H9 (cell line): ENCODE data around the gene TMEM117. TPM values are rescaled to one million over a fixed set of nuclear protein-coding genes. Genes with fewer than 3 reads are reported as not detected.

ENCODE experiments used
- DNase-seq: peaks from one replicate; pipeline ENCODE4 v3.0.0-alpha.2; 2017
- H2AFZ ChIP-seq: one replicate; pipeline ENCODE4 v1.6.1; 2013; ENCODE audit warnings: mild to moderate bottlenecking, low read length, control low read depth, moderate library complexity
- H2AK5ac ChIP-seq: 2 replicates; pipeline ENCODE4 v1.6.1; 2013; ENCODE audit warnings: low read length, control low read depth, mixed read lengths; ENCODE audit not compliant: insufficient read length
- H2BK120ac ChIP-seq: one replicate; pipeline ENCODE4 v1.6.1; 2013; ENCODE audit warnings: low read depth, mild to moderate bottlenecking, low read length, control low read depth, inconsistent platforms; ENCODE audit not compliant: poor library complexity, severe bottlenecking
- H2BK12ac ChIP-seq: 2 replicates; pipeline ENCODE4 v1.6.1; 2013; ENCODE audit warnings: low read length, control low read depth, mixed read lengths, low read depth; ENCODE audit not compliant: insufficient read length
- H2BK15ac ChIP-seq: 2 replicates; pipeline ENCODE4 v1.6.1; 2013; ENCODE audit warnings: low read depth, low read length, control low read depth
- H2BK20ac ChIP-seq: one replicate; pipeline ENCODE4 v1.6.1; 2013; ENCODE audit warnings: low read depth, mild to moderate bottlenecking, low read length, control low read depth, inconsistent platforms; ENCODE audit not compliant: poor library complexity, severe bottlenecking
- H2BK5ac ChIP-seq: 2 replicates; pipeline ENCODE4 v1.6.1; 2013; ENCODE audit warnings: low read length, control low read depth, mixed read lengths; ENCODE audit not compliant: insufficient read length
- H3K14ac ChIP-seq: 2 replicates; pipeline ENCODE4 v1.6.1; 2013; ENCODE audit warnings: low read length, control low read depth; ENCODE audit not compliant: insufficient read depth
- H3K18ac ChIP-seq: 2 replicates; pipeline ENCODE4 v1.6.1; 2013; ENCODE audit warnings: low read depth, mild to moderate bottlenecking, mixed read lengths, low read length, control low read depth; ENCODE audit not compliant: insufficient read length
- H3K23ac ChIP-seq: 2 replicates; pipeline ENCODE4 v1.6.1; 2013; ENCODE audit warnings: low read length, control low read depth, mixed read lengths, low read depth; ENCODE audit not compliant: insufficient read length
- H3K23me2 ChIP-seq: 2 replicates; pipeline ENCODE4 v1.6.1; 2013; ENCODE audit warnings: low read depth, mild to moderate bottlenecking, mixed read lengths, low read length, control low read depth; ENCODE audit not compliant: insufficient read length, poor library complexity, severe bottlenecking
- H3K27ac ChIP-seq: 2 replicates; pipeline ENCODE4 v1.5.1; 2013; ENCODE audit warnings: low read length, control low read depth, mixed read lengths, low read depth; ENCODE audit not compliant: insufficient read length
- H3K27me3 ChIP-seq: 2 replicates; pipeline ENCODE4 v1.6.1; 2013; ENCODE audit warnings: low read length, control low read depth, inconsistent platforms; ENCODE audit not compliant: insufficient read depth
- H3K4ac ChIP-seq: 2 replicates; pipeline ENCODE4 v1.6.1; 2013; ENCODE audit warnings: low read depth, mild to moderate bottlenecking, control low read depth, inconsistent platforms, low read length, moderate library complexity
- H3K4me1 ChIP-seq: 2 replicates; pipeline ENCODE4 v1.6.1; 2013; ENCODE audit warnings: low read length, control low read depth, inconsistent platforms; ENCODE audit not compliant: insufficient read depth
- H3K4me2 ChIP-seq: 2 replicates; pipeline ENCODE4 v1.6.1; 2013; ENCODE audit warnings: low read length, control low read depth, mixed read lengths; ENCODE audit not compliant: insufficient read length, insufficient read depth
- H3K56ac ChIP-seq: 2 replicates; pipeline ENCODE4 v1.6.1; 2013; ENCODE audit warnings: low read depth, mild to moderate bottlenecking, mixed read lengths, low read length, control low read depth; ENCODE audit not compliant: insufficient read length
- H3K79me1 ChIP-seq: 2 replicates; pipeline ENCODE4 v1.6.1; 2013; ENCODE audit warnings: low read depth, mild to moderate bottlenecking, moderate library complexity, low read length, control low read depth, inconsistent platforms; ENCODE audit not compliant: insufficient read depth, poor library complexity, severe bottlenecking
- H3K79me2 ChIP-seq: 2 replicates; pipeline ENCODE4 v1.6.1; 2013; ENCODE audit warnings: low read length, control low read depth, inconsistent platforms; ENCODE audit not compliant: insufficient read depth
- H3K9ac ChIP-seq: 2 replicates; pipeline ENCODE4 v1.6.1; 2013; ENCODE audit warnings: low read length, control low read depth, mixed read lengths; ENCODE audit not compliant: insufficient read length; ENCODE audit errors: extremely low read depth
- H3K9me3 ChIP-seq: one replicate; pipeline ENCODE4 v1.6.1; 2013; ENCODE audit warnings: low read depth, low read length, inconsistent platforms; ENCODE audit not compliant: control insufficient read depth
- H3T11ph ChIP-seq: one replicate; pipeline ENCODE4 v1.6.1; 2013; ENCODE audit warnings: mild to moderate bottlenecking, low read length, control low read depth, inconsistent platforms
- H4K20me1 ChIP-seq: one replicate; pipeline ENCODE4 v1.6.1; 2013; ENCODE audit not compliant: control insufficient read depth, insufficient read length, insufficient read depth
- H4K5ac ChIP-seq: 2 replicates; pipeline ENCODE4 v1.6.1; 2013; ENCODE audit warnings: low read depth, mild to moderate bottlenecking, mixed read lengths, low read length, control low read depth; ENCODE audit not compliant: insufficient read length
- H4K8ac ChIP-seq: replicated peaks from 2 replicates; pipeline ENCODE4 v1.6.1; 2013; ENCODE audit warnings: low read length, control low read depth, mixed read lengths, low read depth; ENCODE audit not compliant: insufficient read length
- H4K91ac ChIP-seq: 2 replicates; pipeline ENCODE4 v1.6.1; 2013; ENCODE audit warnings: low read depth, mild to moderate bottlenecking, moderate library complexity, mixed read lengths, low read length, control low read depth; ENCODE audit not compliant: insufficient read length
- H3K27ac Mint-ChIP-seq, 3 experiments: 2 replicates in 2 of 3; 3 replicates in 1 of 3; pipeline ENCODE4 v1.8.0; 2020 to 2021; ENCODE audit warnings: mixed read lengths in 3 of 3, mild to moderate bottlenecking in 1 of 3, moderate library complexity in 1 of 3
- H3K27me3 Mint-ChIP-seq: 2 replicates; pipeline ENCODE4 v1.8.0; 2021; ENCODE audit warnings: low read depth, mild to moderate bottlenecking, moderate library complexity, mixed read lengths
- H3K36me3 Mint-ChIP-seq, 3 experiments: 2 replicates in 2 of 3; 3 replicates in 1 of 3; pipeline ENCODE4 v1.8.0; 2020 to 2021; ENCODE audit warnings: low read depth in 3 of 3, mixed read lengths in 3 of 3; ENCODE audit not compliant: insufficient read depth in 1 of 3
- H3K4me1 Mint-ChIP-seq, 2 experiments: 2 replicates each; pipeline ENCODE4 v1.8.0; 2020; ENCODE audit warnings: mixed read lengths in 2 of 2
- H3K4me3 Mint-ChIP-seq, 2 experiments: 2 replicates in 1 of 2; 3 replicates in 1 of 2; pipeline ENCODE4 v1.8.0; 2020 to 2021; ENCODE audit warnings: mild to moderate bottlenecking in 2 of 2, mixed read lengths in 2 of 2, moderate library complexity in 1 of 2
- H3K9me3 Mint-ChIP-seq, 2 experiments: 2 replicates in 1 of 2; 3 replicates in 1 of 2; pipeline ENCODE4 v1.8.0; 2020; ENCODE audit warnings: mild to moderate bottlenecking in 2 of 2, mixed read lengths in 2 of 2, moderate library complexity in 1 of 2
- CTCF ChIP-seq: fragments of 200-600 bp; sonication (generic); conservative IDR thresholded peaks from 3 replicates; pipeline ENCODE4 v1.8.0; 2021; ENCODE audit warnings: antibody characterized with exemption, mild to moderate bottlenecking
- WGBS: extraction: QIAGEN DNeasy Blood & Tissue Kit; methylation state at CpG from one replicate; pipeline ENCODE4 v1.1.7; 2013; ENCODE audit warnings: missing lambda C conversion rate, low lambda C conversion rate, mixed read lengths; ENCODE audit not compliant: insufficient read length; ENCODE audit errors: extremely low coverage; 5-methylcytosine and 5-hydroxymethylcytosine counted together
- total RNA-seq: library from RNA; stranded (reverse); gene quantifications from 2 replicates; pipeline ENCODE4 v1.2.1, GENCODE V29; 2021

TMEM117 gene
- total RNA-seq, 1 experiment from 2014 or later: 1.7 TPM

- DNase-seq: no peak
- Histone ChIP-seq H2BK20ac (no peak overlapping the region), H3K79me1 (no peaks in the 10 kb centered on the region), H3K9ac (no peak overlapping the region), H2BK15ac (no peak overlapping the region), H3K18ac (no peak overlapping the region), H4K20me1 (no peaks in the 10 kb centered on the region), H2AFZ (no peak overlapping the region), H2BK5ac (no peak overlapping the region), H3K23ac (no peak overlapping the region), H3K9me3 (no peaks in the 10 kb centered on the region), H3K79me2 (no peaks in the 10 kb centered on the region), H4K8ac (no peak overlapping the region), H3K27ac (no peak overlapping the region), H3K14ac (no peak overlapping the region), H4K91ac (no peak overlapping the region), H2AK5ac (no peak overlapping the region), H3K27me3 (no peaks in the 10 kb centered on the region), H2BK120ac (no peak overlapping the region), H4K5ac (no peak overlapping the region), H3K4ac (no peak overlapping the region), H3T11ph (no peak overlapping the region), H3K23me2 (no peaks in the 10 kb centered on the region), H3K4me2 (no peak overlapping the region), H2BK12ac (no peak overlapping the region), H3K56ac (no peak overlapping the region), H3K4me1 (no peaks in the 10 kb centered on the region)
- Mint-ChIP-seq H3K27ac (no peak overlapping the region), H3K4me1 (no peaks in the 10 kb centered on the region), H3K9me3 (no peaks in the 10 kb centered on the region), H3K4me3 (no peak overlapping the region), H3K27me3 (no peaks in the 10 kb centered on the region), H3K36me3 (peaks cover 9 to 54% (median 46%) of the 10 kb centered on the region in 3 experiments; a peak in 6 of 7 replicates)
- no peak for TF ChIP-seq CTCF
- WGBS: no CpG with 5 or more reads among the region's 4 CpGs
These were observed 38.2 kb upstream of the TMEM117 start for GRCh38 chr12:43797561-43798217.
